Natural killer cell (primary cell): ENCODE results near the gene DAPK1. TPM values are rescaled to one million over a fixed set of nuclear protein-coding genes. Genes with fewer than 3 reads are reported as not detected.

Experiments used
- ATAC-seq, 3 donors: fragments of 150-1000 bp in 2 of 3; fragments of 200-7000 bp in 1 of 3; cut with Tn5 transposase; 1 replicate in 1 of 3; 2 replicates in 2 of 3; pipeline ENCODE4 v1.10.0; 2021; ENCODE audit warnings: mild to moderate bottlenecking in 2 of 3, moderate library complexity in 2 of 3
- DNase-seq, 2 donors: peaks; one replicate each; pipeline versions ENCODE4 v3.0.0 to v3.0.0-alpha.2; 2013 to 2021; ENCODE audit warnings: mixed read lengths in 1 of 2
- H3K27ac ChIP-seq: one replicate; pipeline ENCODE4 v1.5.1; 2013; ENCODE audit warnings: mild to moderate bottlenecking, low read length
- H3K27me3 ChIP-seq: one replicate; pipeline ENCODE4 v1.6.1; 2013; ENCODE audit warnings: low read length; ENCODE audit not compliant: control insufficient read depth, insufficient read depth
- H3K36me3 ChIP-seq: one replicate; pipeline ENCODE4 v1.6.1; 2013; ENCODE audit warnings: low read length; ENCODE audit not compliant: control insufficient read depth, insufficient read depth
- H3K4me1 ChIP-seq: one replicate; pipeline ENCODE4 v1.6.1; 2013; ENCODE audit warnings: low read length; ENCODE audit not compliant: control insufficient read depth, insufficient read depth
- H3K4me3 ChIP-seq: one replicate; pipeline ENCODE4 v1.5.1; 2013; ENCODE audit warnings: low read length
- H3K9me3 ChIP-seq: one replicate; pipeline ENCODE4 v1.6.1; 2013; ENCODE audit warnings: low read length; ENCODE audit not compliant: control insufficient read depth, insufficient read depth
- H3K27ac Mint-ChIP-seq, 2 donors: one replicate each; pipeline ENCODE4 v1.8.0; 2022; ENCODE audit warnings: mild to moderate bottlenecking in 2 of 2, mixed read lengths in 2 of 2, moderate library complexity in 1 of 2
- H3K27me3 Mint-ChIP-seq, 2 donors: one replicate each; pipeline ENCODE4 v1.8.0; 2022; ENCODE audit warnings: low read depth in 2 of 2, mixed read lengths in 2 of 2
- H3K36me3 Mint-ChIP-seq: one replicate; pipeline ENCODE4 v1.8.0; 2022; ENCODE audit warnings: mixed read lengths
- H3K4me1 Mint-ChIP-seq, 2 donors: one replicate each; pipeline ENCODE4 v1.8.0; 2022; ENCODE audit warnings: mixed read lengths in 2 of 2
- H3K4me3 Mint-ChIP-seq: one replicate; pipeline ENCODE4 v1.8.0; 2022; ENCODE audit warnings: mild to moderate bottlenecking, moderate library complexity, mixed read lengths
- H3K9me3 Mint-ChIP-seq, 2 donors: one replicate each; pipeline ENCODE4 v1.8.0; 2022; ENCODE audit warnings: mixed read lengths in 2 of 2
- WGBS: methylation state at CpG from one replicate; pipeline ENCODE4 v1.1.7; 2013; ENCODE audit warnings: missing lambda C conversion rate; ENCODE audit not compliant: insufficient coverage; 5-methylcytosine and 5-hydroxymethylcytosine counted together
- intact Hi-C: fragments of 100-400 bp; cut with micrococcal nuclease; formaldehyde crosslinking; loops from one replicate; pipeline ENCODE4 v1.14.2; 2022
- total RNA-seq, 4 donors: library from RNA; stranded (reverse); fragments of 120-200 nt in 1 of 4; gene quantifications; one replicate each; pipeline versions ENCODE4 v1.2.3 to v1.2.4, GENCODE V29; 2013 to 2022
- TF ChIP-seq, protein P1 (sequence below): fragments of 200-600 bp; IDR thresholded peaks from one replicate; pipeline ENCODE4 v1.8.0; 2022; ENCODE audit warnings: antibody characterized with exemption

The DAPK1 gene
- total RNA-seq, 3 donors from 2014 or later (not counting 1 experiment from before 2014, with no cell fraction given): 12.2 to 26.5 (median 22.7) TPM

DNA sequence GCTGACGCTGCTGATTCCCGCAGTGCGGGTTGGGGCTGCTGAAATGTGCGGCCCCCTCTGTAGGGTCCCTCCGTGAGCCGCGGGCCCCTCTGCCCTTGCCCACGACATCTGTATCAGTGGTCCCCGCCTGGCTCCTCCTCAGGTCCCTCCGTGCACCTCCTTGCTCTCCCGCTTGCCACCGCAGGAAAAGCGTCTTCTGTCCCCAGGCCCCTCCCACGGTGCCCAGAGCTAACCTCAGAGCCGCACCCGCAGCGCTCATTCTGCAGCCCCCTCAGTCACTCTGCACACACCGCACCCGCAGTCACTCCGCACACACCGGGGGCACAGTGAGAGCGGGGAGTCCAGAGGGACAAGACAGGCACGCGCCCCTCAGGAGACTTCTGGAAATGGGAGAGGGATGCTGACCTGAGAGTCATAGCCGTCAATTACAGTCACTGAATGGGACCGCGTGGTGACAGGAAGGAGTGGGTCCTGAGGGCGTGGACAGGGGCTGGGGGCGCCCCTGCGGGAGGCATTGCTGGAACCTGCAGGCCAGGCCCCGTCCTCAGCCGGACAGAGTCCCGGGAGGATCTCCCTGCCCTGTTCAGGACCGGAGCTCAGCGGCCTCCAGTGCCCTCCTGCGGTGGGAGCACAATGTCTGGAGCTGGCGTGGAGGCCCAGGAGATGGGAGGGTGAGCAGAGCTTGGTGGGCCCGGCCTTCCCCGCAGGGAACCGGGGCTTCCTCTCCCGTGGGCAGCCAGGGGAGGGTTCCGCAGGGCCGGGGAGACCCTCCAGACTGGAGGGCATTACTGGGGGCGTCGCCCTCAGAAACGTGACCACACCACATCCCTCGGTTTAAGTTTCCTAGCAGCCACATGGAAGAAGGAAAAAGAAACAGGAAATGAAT, 162.1 kb downstream of the DAPK1 start:
- intact Hi-C loops: no loop called here

DNA sequence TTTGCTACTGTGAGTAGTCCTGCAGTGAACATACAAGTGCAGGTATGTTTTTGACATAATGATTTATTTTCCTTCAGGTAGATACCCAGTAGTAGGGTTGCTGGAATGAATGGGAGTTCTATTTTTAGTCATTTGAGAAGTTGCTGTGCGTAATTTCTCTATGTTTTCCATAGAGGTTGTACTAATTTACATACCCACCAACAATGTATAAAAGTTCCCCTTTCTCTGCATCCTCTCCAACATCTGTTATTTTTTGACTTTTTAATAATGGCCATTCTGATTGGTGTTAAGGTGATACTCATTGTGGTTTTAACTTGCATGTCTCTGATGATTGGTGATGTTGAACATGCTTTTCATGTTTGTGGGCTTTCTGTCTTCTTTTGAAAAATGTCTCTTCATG, 163.6 kb downstream of the DAPK1 start:
- intact Hi-C loops: no loop called here
- Mint-ChIP-seq H3K27me3 (peaks cover 0 to 9% of the 10 kb centered on the region in 2 donors), H3K9me3 (no peaks in the 10 kb centered on the region)

More for the DNA sequence above, 162.1 kb downstream of the DAPK1 start:
- no peaks in the 10 kb centered on the region for H3K9me3 ChIP-seq
- no peak overlapping the region for H3K4me3 ChIP-seq
- no peaks in the 10 kb centered on the region for H3K27me3 ChIP-seq
- no peaks in the 10 kb centered on the region for H3K36me3 Mint-ChIP-seq
- no peak overlapping the region for H3K27ac ChIP-seq
- 93% methylated on average over 43 of the region's 47 CpGs for WGBS
- H3K4me1 Mint-ChIP-seq: no peaks in the 10 kb centered on the region
- H3K27me3 Mint-ChIP-seq: peaks cover 0 to 6% of the 10 kb centered on the region in 2 donors
- H3K27ac Mint-ChIP-seq: no peak overlapping the region
- H3K4me1 ChIP-seq: no peaks in the 10 kb centered on the region
- H3K4me3 Mint-ChIP-seq: no peak overlapping the region
- DNase-seq (no peak), ATAC-seq (no peak)
- TF ChIP-seq, protein P1, sequence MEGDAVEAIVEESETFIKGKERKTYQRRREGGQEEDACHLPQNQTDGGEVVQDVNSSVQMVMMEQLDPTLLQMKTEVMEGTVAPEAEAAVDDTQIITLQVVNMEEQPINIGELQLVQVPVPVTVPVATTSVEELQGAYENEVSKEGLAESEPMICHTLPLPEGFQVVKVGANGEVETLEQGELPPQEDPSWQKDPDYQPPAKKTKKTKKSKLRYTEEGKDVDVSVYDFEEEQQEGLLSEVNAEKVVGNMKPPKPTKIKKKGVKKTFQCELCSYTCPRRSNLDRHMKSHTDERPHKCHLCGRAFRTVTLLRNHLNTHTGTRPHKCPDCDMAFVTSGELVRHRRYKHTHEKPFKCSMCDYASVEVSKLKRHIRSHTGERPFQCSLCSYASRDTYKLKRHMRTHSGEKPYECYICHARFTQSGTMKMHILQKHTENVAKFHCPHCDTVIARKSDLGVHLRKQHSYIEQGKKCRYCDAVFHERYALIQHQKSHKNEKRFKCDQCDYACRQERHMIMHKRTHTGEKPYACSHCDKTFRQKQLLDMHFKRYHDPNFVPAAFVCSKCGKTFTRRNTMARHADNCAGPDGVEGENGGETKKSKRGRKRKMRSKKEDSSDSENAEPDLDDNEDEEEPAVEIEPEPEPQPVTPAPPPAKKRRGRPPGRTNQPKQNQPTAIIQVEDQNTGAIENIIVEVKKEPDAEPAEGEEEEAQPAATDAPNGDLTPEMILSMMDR: no peak
- H3K9me3 Mint-ChIP-seq: no peaks in the 10 kb centered on the region
- H3K36me3 ChIP-seq: no peaks in the 10 kb centered on the region

DNA sequence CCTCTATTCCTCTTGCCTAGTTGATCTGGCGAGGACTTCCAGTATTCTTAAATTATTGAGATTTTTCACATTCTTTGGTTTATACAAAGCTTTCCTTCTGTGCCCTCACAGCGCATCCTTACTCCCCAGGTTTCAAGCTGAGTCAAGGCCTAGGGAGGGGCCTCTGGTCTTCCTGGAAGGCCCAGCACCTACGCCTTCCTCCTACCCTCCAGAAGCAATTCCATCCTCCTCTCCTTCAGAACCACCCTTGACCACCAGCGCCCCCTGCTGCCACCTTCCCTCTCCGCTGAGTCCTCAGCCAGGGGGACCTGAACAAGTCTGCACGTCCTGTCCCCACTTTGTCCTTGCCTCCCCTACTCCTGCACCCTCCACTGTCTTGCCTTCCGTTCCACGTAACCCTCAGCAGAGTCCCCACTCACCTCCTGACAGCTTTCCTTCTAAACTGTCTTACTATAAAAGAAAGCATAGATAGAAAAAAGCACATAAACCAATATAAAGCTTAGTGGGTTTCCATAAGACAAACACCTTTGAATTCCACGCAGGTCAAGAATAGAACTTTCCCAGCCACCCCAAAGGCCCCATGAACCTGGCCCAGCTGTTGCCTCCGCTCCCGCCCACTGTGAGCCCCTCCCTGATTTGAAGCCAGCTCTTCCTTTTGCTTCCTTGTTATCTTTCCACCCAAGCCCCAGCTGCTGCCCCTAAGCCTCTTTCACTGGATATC, 165.3 kb downstream of the DAPK1 start:
- Mint-ChIP-seq H3K4me1 (no peaks in the 10 kb centered on the region), H3K9me3 (no peaks in the 10 kb centered on the region), H3K27ac (no peak overlapping the region), H3K27me3 (peaks cover 0 to 9% of the 10 kb centered on the region in 2 donors), H3K36me3 (no peaks in the 10 kb centered on the region), H3K4me3 (no peak overlapping the region)
- TF ChIP-seq, protein P1: peak; percentile 26
- DNase-seq: peak in 1 of 2 donors; percentile 46
- 81% methylated on average over 11 of the region's 11 CpGs for WGBS
- intact Hi-C loops: loop anchor here (2.0 kb wide), 1 partner anchor 326 kb away; no protein-coding TSS in a partner anchor
- Histone ChIP-seq H3K36me3 (no peaks in the 10 kb centered on the region), H3K27ac (no peak overlapping the region), H3K4me1 (no peaks in the 10 kb centered on the region), H3K4me3 (no peak overlapping the region), H3K9me3 (peaks cover 4% of the 10 kb centered on the region), H3K27me3 (no peaks in the 10 kb centered on the region)
- ATAC-seq: no peak

More for the DNA sequence above, 163.6 kb downstream of the DAPK1 start:
- H3K4me3 ChIP-seq: no peak overlapping the region
- ATAC-seq (no peak), DNase-seq (no peak)
- Mint-ChIP-seq H3K4me3 (no peak overlapping the region), H3K4me1 (no peaks in the 10 kb centered on the region), H3K27ac (no peak overlapping the region), H3K36me3 (no peaks in the 10 kb centered on the region)
- H3K36me3 ChIP-seq: no peaks in the 10 kb centered on the region
- no CpG with 5 or more reads among the region's 1 CpG for WGBS
- no peaks in the 10 kb centered on the region for H3K9me3 ChIP-seq
- TF ChIP-seq, protein P1: no peak
- no peaks in the 10 kb centered on the region for H3K27me3 ChIP-seq
- H3K27ac ChIP-seq: no peak overlapping the region
- no peaks in the 10 kb centered on the region for H3K4me1 ChIP-seq
